Measurements from ENCODE around the gene GALR2. TPM values are rescaled to one million over a fixed set of nuclear protein-coding genes. Genes with fewer than 3 reads are reported as not detected.

The GALR2 gene
- polyA plus RNA-seq, 1 donor (not counting 4 experiments of a cell fraction or from before 2014, with no cell fraction given), result not detected

- H3K4me3 ChIP-seq (ENCODE audit: control insufficient read depth in 2 of 3, extremely low read depth in 1 of 3, insufficient read depth in 2 of 3, low read depth in 1 of 3, low read length in 3 of 3), result no peak overlapping the region
- H3K4me1 ChIP-seq (ENCODE audit: control insufficient read depth, extremely low read depth, insufficient read depth, low read length), result peaks cover under 1% of the 10 kb centered on the region
- no peak for FAIRE-seq
- no peak for TF ChIP-seq CTCF (optimal IDR thresholded peaks at IDR 0.05 in 1 of 3, IDR thresholded peaks at IDR 0.05 in 1 of 3, conservative IDR thresholded peaks at IDR 0.05 in 1 of 3; ENCODE audit: extremely low read depth in 1 of 3, insufficient read depth in 2 of 3, low read length in 3 of 3)
- no peak for TF ChIP-seq EZH2 (IDR thresholded peaks at IDR 0.05; ENCODE audit: low read length)
- no peak overlapping the region for H3K4me2 ChIP-seq (ENCODE audit: control insufficient read depth, extremely low read depth, insufficient read depth, low read depth, low read length)
- no peak for DNase-seq (ENCODE audit: low read depth, low spot score)
- no peak overlapping the region for H3K27ac ChIP-seq (ENCODE audit: control insufficient read depth, insufficient read depth, low read length)
- H3K9ac ChIP-seq (ENCODE audit: control insufficient read depth, extremely low read depth, insufficient read depth, low read length), result no peak overlapping the region
- H3K79me2 ChIP-seq (ENCODE audit: control insufficient read depth, insufficient read depth, low read length), result no peaks in the 10 kb centered on the region
- no peaks in the 10 kb centered on the region for H3K27me3 ChIP-seq (ENCODE audit: control insufficient read depth, extremely low read depth, insufficient read depth, low read length)
- H3K9me1 ChIP-seq (ENCODE audit: control insufficient read depth, extremely low read depth, insufficient read depth, low read length), result no peaks in the 10 kb centered on the region
- H3K9me3 ChIP-seq (ENCODE audit: control insufficient read depth, low read depth, low read length), result no peaks in the 10 kb centered on the region
- H2AFZ ChIP-seq (ENCODE audit: control insufficient read depth, low read length), result no peak overlapping the region
- H3K36me3 ChIP-seq (ENCODE audit: control insufficient read depth in 2 of 2, extremely low read depth in 1 of 2, insufficient read depth in 2 of 2, low read length in 2 of 2), result peaks cover 46 to 73% of the 10 kb centered on the region in 2 experiments
- dilution Hi-C loops (cut with MboI; ENCODE audit: extremely low pct_ligation_motif_present, low sequenced_read_pairs), result no loop called here
- H4K20me1 ChIP-seq (ENCODE audit: control insufficient read depth, extremely low read depth, insufficient read depth, low read length), result no peaks in the 10 kb centered on the region
These were observed 28.5 kb upstream of the GALR2 start for GRCh38 chr17:76046064-76046463.

DNA sequence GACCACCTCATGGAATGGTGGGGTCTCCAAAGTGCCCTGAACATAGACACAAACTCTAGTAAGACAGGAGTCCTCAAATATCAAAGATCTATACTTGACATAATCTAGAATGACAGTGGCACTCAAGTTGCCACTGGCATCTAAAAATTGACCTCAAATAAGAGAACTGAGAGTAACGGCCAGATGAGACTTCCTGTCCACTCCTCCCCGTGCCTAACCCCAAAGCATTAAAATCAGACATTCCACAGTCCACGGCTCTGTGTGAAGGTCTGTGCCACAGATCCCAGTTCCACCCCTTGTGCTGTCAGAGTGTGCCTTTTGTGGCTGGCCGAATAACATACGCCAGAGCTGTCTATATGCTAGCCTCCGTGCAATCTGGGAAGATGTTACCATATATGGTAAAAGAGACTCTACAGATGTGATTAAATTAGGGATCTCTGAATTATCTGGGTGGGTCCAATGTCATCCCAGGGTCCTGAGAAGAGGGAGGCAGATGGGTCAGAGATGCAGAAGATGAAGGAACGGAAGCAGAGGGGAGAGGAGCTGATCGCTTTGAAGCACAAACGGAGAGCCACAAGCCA, 26.5 kb upstream of the GALR2 start:
- peaks cover 1% of the 10 kb centered on the region for H3K9me1 ChIP-seq (ENCODE audit: control insufficient read depth, extremely low read depth, insufficient read depth, low read length)
- peaks cover 36 to 66% of the 10 kb centered on the region in 2 experiments for H3K36me3 ChIP-seq (ENCODE audit: control insufficient read depth in 2 of 2, extremely low read depth in 1 of 2, insufficient read depth in 2 of 2, low read length in 2 of 2)
- dilution Hi-C loops (cut with MboI; ENCODE audit: extremely low pct_ligation_motif_present, low sequenced_read_pairs), result no loop called here
- H3K27ac ChIP-seq (ENCODE audit: control insufficient read depth, insufficient read depth, low read length), result no peak overlapping the region
- no peak overlapping the region for H3K4me3 ChIP-seq (ENCODE audit: control insufficient read depth in 2 of 3, extremely low read depth in 1 of 3, insufficient read depth in 2 of 3, low read depth in 1 of 3, low read length in 3 of 3)
- H3K79me2 ChIP-seq (ENCODE audit: control insufficient read depth, insufficient read depth, low read length), result peaks cover 5% of the 10 kb centered on the region
- no peak overlapping the region for H2AFZ ChIP-seq (ENCODE audit: control insufficient read depth, low read length)
- H3K9me3 ChIP-seq (ENCODE audit: control insufficient read depth, low read depth, low read length), result no peaks in the 10 kb centered on the region
- H3K4me2 ChIP-seq (ENCODE audit: control insufficient read depth, extremely low read depth, insufficient read depth, low read depth, low read length), result no peak overlapping the region
- H3K4me1 ChIP-seq (ENCODE audit: control insufficient read depth, extremely low read depth, insufficient read depth, low read length), result peaks cover 10% of the 10 kb centered on the region
- no peaks in the 10 kb centered on the region for H3K27me3 ChIP-seq (ENCODE audit: control insufficient read depth, extremely low read depth, insufficient read depth, low read length)
- no peak for FAIRE-seq
- no peak for TF ChIP-seq EZH2 (IDR thresholded peaks at IDR 0.05; ENCODE audit: low read length)
- no peak for TF ChIP-seq CTCF (optimal IDR thresholded peaks at IDR 0.05 in 1 of 3, IDR thresholded peaks at IDR 0.05 in 1 of 3, conservative IDR thresholded peaks at IDR 0.05 in 1 of 3; ENCODE audit: extremely low read depth in 1 of 3, insufficient read depth in 2 of 3, low read length in 3 of 3)
- DNase-seq (ENCODE audit: low read depth, low spot score), result no peak
- H3K9ac ChIP-seq (ENCODE audit: control insufficient read depth, extremely low read depth, insufficient read depth, low read length), result no peak overlapping the region
- H4K20me1 ChIP-seq (ENCODE audit: control insufficient read depth, extremely low read depth, insufficient read depth, low read length), result no peaks in the 10 kb centered on the region
